SK-N-MC (cell line): ENCODE results near the gene FAIM.

Experiments used
- EZH2 ChIP-seq: fragments of 200-600 bp; sonication (generic); IDR thresholded peaks from one replicate; pipeline ENCODE4 v1.6.1; 2017; ENCODE audit warnings: antibody characterized with exemption
- FOXP2 ChIP-seq: optimal IDR thresholded peaks from 2 replicates; pipeline ENCODE3; 2011; ENCODE audit warnings: mild to moderate bottlenecking, moderate library complexity; ENCODE audit not compliant: insufficient read depth; ENCODE audit errors: extremely low read length, control extremely low read depth
- POLR2AphosphoS5 ChIP-seq: IDR thresholded peaks from 2 replicates; pipeline ENCODE4 v1.6.1; 2012; ENCODE audit warnings: mild to moderate bottlenecking, low read depth, low read length, borderline replicate concordance

DNA sequence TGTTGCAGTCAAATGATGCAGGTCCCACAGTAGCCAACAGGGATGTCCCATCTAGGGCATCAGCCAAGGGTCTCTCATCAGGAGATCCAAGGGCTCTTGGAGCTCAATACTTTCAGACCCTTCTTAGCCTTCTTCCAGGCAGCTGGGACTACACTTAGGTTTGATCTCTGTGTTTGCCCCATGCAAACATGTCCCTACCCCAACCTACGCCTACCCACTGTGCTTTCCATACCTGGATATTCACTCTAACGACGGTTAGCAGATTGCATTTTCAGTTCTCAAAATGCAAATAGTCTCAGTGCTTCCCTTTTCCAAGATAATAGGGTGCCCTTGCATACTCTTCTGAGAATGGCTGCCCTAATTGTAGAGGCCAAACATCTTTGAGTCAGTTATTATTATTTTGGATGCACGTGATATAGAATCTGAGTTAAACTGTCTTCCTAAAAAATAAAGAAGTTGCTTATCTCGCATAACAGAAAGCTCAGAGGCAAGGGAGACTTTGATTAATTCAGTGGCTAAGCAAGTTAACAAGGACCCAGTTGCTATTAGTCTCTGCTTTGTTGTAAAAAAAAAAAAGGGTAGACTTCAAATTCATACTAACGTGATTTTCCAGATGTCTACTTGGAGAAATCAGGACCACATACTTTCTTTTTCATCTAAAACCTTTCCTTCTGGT is 13.5 kb upstream of the FAIM start:
- TF ChIP-seq EZH2 = no peak
- no peak for TF ChIP-seq POLR2AphosphoS5
- TF ChIP-seq FOXP2 = no peak
